NCI-H2171 treated with DMSO at 0.1 percent for 48 hours (cell line): ENCODE measurements around the gene TMEM109.

Experiments used
- DNase-seq: peaks from one replicate; lab custom pipeline; 2025; lab: John Stamatoyannopoulos, UW

TMEM109 gene

GRCh38 chr11:60971520-60971919, 57.6 kb downstream of the TMEM109 start, which contains the start of gene CD6:
CD6 (plus strand) TSS chr11:60971680; CDS start chr11:60971866, 186 bp downstream.
- DNase-seq, result no peak

- no peak for DNase-seq
These were observed 58.4 kb downstream of the TMEM109 start for GRCh38 chr11:60972182-60973030.
